HG02981 (cell line): ENCODE measurements around the gene RAC3.
A peak's percentile ranks its signal among the peaks of the same experiment; 100 is the strongest.

Experiments used
- ATAC-seq: cut with Tn5 transposase; IDR thresholded peaks from one replicate; pipeline ENCODE4 v1.9.1; 2021; ENCODE audit warnings: mild to moderate bottlenecking, moderate library complexity; ENCODE audit not compliant: unreplicated experiment

RAC3 gene

GRCh38 chr17:82022310-82022980 is 9.0 kb upstream of the RAC3 start, which contains the start of gene CENPX:
TSS of gene CENPX (minus strand) at chr17:82022878. CDS start at chr17:82022861, 17 bp downstream.
- ATAC-seq = no peak

DNA sequence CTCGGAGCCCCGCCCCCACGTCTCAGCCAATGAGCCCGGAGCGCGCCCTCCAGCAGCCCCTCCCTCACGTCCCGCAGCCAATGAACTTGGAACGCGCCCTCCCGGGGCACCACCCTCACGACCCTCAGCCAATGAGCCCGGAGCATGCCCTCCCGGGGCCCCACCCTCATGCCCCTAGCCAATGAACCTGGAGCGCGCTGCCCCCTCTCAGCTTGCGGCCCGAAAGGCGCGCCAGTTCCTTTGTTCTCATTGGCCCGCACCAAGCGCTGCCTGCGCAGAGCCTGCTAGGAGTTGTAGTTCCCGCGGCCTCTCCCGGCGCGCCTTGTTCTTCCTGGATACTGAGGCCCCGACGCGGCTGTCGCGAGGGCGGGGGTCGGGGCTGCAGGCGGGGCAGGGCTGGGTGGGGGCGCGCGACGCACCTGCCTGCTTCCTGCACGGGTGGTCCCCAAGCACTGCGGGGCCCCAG is 8.5 kb upstream of the RAC3 start, which contains the start of gene LRRC45:
Gene LRRC45, plus strand, starts transcription at position 325 of the 466 bp plus-strand sequence. CDS start 339 bp downstream, outside the sequence.
- ATAC-seq = peak; percentile 81

- ATAC-seq = no peak
Measured at GRCh38 chr17:82023447-82024241, 7.8 kb upstream of the RAC3 start.

DNA sequence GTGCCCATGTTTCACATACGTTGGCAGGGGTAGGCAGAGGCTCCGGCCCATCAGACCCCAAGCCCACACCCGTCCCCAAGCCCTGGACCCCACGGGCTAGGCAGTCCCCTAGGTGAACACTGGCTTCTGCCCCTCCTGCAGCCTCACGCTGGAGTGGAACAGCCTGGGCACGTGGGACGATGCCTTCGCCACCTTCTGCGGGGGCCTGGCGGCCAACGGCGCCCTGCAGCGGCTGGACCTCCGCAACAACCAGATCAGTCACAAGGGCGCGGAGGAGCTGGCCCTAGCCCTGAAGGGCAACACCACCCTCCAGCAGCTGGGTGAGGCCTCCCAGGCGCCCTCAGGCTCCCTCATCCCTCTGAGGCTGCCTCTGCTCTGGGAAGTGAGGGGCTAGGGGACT is 6.6 kb upstream of the RAC3 start:
- no peak for ATAC-seq

- no peak for ATAC-seq
Measured at GRCh38 chr17:82025401-82026107, 5.9 kb upstream of the RAC3 start.

GRCh38 chr17:82028246-82028645 is 3.2 kb upstream of the RAC3 start:
- no peak for ATAC-seq

DNA sequence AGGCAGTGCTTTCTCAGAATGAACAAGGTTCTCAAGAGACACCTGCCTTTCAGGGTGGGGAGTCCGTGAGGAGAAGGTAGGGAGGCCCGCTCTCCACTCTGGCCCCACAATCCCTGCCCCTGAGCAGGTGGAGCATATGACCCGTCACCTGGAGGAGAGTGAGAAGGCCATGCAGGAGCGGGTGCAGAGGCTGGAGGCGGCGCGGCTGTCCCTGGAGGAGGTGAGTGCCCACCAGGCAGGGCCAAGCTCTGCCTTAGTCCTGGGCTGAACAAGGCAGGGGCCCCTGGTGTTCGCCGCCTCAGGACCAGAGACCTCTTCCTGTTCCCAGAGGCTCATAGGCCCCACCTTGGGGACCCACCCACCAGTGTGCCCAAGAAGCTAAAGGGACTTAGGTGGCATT is 2.5 kb upstream of the RAC3 start:
- ATAC-seq = no peak

DNA sequence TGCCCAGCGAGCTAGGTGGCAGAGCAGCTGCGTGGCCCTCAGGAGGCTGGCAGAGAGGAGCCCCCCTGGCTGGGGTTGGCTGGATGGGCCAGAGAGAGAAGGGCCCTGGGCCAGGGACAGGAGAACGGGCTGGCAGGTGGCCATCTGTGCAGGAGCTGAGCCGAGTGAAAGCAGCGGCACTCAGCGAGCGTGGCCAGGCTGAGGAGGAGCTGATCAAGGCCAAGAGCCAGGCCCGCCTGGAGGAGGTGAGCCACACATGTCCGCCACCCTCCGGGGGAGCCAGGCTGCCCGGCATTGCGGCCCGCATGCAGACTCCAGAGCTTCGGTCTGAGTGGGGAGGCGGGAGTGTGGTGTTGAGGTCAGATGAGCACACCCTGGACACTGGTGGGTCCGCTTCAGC is 2.1 kb upstream of the RAC3 start:
- no peak for ATAC-seq

DNA sequence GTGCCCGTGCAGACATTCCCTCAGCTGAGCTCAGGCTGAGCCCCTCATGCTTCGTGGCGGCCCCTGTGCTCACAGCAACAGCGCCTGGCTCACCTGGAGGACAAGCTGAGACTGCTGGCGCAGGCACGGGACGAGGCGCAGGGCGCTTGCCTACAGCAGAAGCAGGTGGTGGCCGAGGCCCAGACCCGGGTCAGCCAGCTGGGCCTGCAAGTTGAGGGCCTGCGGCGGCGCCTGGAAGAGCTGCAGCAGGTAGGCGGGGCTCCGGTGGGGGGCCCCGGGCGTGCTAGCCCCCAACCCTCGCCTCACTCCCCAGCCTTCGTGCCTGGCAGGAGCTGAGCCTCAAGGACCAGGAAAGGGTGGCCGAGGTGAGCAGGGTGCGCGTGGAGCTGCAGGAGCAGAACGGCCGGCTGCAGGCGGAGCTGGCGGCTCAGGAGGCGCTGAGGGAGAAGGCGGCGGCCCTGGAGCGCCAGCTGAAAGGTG is 1.4 kb upstream of the RAC3 start:
- ATAC-seq = no peak

DNA sequence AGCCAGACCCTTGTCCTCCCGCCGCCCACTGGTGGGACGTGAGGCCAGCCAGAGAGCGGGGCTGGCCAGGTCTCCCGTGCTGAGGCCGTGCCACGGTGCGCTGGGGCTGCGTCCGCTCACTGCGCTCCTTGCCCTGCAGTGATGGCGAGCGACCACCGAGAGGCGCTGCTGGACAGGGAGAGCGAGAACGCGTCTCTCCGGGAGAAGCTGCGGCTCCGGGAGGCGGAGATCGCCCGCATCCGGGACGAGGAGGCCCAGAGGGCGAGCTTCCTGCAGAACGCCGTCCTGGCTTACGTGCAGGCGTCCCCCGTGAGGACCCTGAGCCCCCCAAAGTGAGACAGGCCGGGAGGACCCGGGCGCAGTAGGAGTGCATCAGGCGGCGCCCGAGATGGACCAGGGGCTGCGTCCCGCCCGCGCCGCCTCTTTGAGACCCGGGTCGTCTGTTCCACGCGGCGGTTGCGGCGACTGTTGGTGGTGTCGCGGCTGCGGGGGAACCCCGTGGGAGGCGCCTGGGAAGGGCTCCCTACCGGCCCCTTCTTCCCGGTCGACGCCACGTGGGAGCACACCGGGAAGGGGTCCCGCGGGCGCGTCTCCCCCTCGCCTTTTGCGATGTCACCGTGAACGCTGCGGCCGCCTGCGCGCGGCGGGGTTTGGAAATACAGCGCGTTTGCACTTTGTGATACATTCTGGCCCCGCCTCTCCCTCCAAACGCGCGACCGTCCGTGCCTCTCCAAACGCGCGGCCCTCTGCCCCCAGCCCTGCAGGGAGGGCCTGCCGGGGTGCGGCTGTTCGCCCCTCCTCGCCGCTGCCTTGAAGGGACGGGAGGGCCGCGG is 792 bp upstream of the RAC3 start:
- no peak for ATAC-seq

GRCh38 chr17:82031885-82032627 is 578 bp downstream of the RAC3 start:
- ATAC-seq = no peak

- ATAC-seq = no peak
Measured at GRCh38 chr17:82033359-82034085, 2.0 kb downstream of the RAC3 start.

GRCh38 chr17:82034371-82035011 is 3.0 kb downstream of the RAC3 start:
- ATAC-seq = no peak

- no peak for ATAC-seq
Measured at GRCh38 chr17:82035488-82035887, 4.0 kb downstream of the RAC3 start.

DNA sequence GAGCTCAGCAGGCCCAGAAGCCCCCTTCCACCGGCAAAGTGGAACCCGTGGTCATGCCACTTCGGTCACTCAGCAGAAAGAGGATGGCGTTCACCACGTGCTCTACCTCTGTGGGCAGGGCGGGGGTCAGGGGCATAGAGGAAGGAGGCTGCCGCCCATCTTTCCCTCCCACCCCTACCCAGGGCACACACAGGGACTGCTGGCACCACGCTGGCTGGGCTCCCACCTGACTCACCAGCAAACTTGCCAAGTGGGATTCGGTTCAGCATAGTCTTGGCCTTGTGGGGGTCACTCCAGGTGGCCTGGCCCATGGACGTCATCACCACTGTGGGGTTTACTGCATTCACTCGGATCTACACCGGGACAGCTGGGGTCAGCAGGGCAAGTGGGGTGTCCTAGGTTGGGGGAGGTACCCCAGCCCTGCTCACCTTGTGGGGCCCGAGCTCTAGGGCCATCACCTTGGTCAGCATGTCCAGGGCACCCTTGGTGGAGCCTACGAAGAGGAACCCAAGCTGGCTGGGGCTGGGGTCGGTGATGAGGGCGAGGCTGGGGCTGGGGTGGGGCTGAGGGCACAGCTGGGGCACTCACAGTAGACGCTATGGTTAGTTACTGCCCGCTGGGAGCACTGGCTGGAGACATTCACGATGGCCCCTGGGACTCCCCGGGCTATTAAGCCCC is 4.6 kb downstream of the RAC3 start:
- no peak for ATAC-seq

GRCh38 chr17:82036634-82037091 is 5.2 kb downstream of the RAC3 start:
- ATAC-seq = no peak

- peak; percentile 85 for ATAC-seq
Measured at GRCh38 chr17:82037092-82037888, 5.8 kb downstream of the RAC3 start, which contains the start of gene DCXR. TSS of gene DCXR (minus strand) at chr17:82037697. CDS start at chr17:82037682, 15 bp downstream.
